SJCRH30 (cell line): ENCODE results near the gene TPD52L1. TPM values are rescaled to one million over a fixed set of nuclear protein-coding genes. Genes with fewer than 3 reads are reported as not detected.

Experiments used
- DNase-seq, 2 experiments: peaks; one replicate each; pipeline ENCODE4 v3.0.0-alpha.2; 2015 to 2020
- H3K27ac ChIP-seq: fragments of 250-450 bp; sonication (Bioruptor Pico); 2 replicates; pipeline ENCODE4 v1.5.1; 2020; ENCODE audit warnings: mild to moderate bottlenecking, moderate library complexity
- H3K27me3 ChIP-seq: fragments of 250-450 bp; sonication (Bioruptor Pico); 2 replicates; pipeline ENCODE4 v1.5.1; 2020; ENCODE audit warnings: mild to moderate bottlenecking, moderate library complexity
- H3K36me3 ChIP-seq: fragments of 250-450 bp; sonication (Bioruptor Pico); 2 replicates; pipeline ENCODE4 v1.5.1; 2020; ENCODE audit warnings: mild to moderate bottlenecking, moderate library complexity
- H3K4me1 ChIP-seq: fragments of 250-450 bp; sonication (Bioruptor Pico); 2 replicates; pipeline ENCODE4 v1.5.1; 2020; ENCODE audit warnings: mild to moderate bottlenecking, moderate library complexity
- H3K4me3 ChIP-seq: fragments of 250-450 bp; sonication (Bioruptor Pico); 2 replicates; pipeline ENCODE4 v1.5.1; 2020; ENCODE audit warnings: mild to moderate bottlenecking, moderate library complexity
- H3K9me3 ChIP-seq: fragments of 250-450 bp; sonication (Bioruptor Pico); replicated peaks from 2 replicates; pipeline ENCODE4 v1.5.1; 2020; ENCODE audit warnings: mild to moderate bottlenecking, moderate library complexity
- total RNA-seq: library from RNA; depleted of rRNA; stranded (reverse); fragments of >200 nt; shearing (Covaris generic); gene quantifications from 2 replicates; pipeline ENCODE4 v1.2.3, GENCODE V29; 2014

The TPD52L1 gene
- total RNA-seq, 1 experiment from 2014 or later = not detected

DNA sequence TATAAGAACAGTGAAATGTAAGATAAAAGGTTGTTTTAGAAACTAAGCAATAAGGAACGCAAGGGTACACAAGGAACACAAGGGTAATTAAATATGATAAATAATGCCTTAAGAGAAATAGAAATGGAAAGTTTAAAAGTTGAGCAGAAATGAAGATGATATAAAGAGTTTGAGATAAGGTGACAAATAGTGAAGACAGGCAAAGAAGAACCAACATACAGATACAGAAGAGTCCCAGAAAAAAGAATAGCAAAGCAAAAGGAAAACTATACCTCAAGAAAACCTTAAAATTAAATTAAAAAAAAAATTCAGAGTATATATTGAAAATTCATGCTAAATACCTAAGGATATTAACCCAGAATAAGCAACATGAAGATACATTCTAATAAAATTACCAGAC is 131.8 kb downstream of the TPD52L1 start:
- Histone ChIP-seq H3K27ac (no peak overlapping the region), H3K9me3 (no peaks in the 10 kb centered on the region), H3K4me3 (no peak overlapping the region), H3K36me3 (peaks cover 34% of the 10 kb centered on the region), H3K4me1 (no peaks in the 10 kb centered on the region), H3K27me3 (no peaks in the 10 kb centered on the region)
- no peak for DNase-seq

DNA sequence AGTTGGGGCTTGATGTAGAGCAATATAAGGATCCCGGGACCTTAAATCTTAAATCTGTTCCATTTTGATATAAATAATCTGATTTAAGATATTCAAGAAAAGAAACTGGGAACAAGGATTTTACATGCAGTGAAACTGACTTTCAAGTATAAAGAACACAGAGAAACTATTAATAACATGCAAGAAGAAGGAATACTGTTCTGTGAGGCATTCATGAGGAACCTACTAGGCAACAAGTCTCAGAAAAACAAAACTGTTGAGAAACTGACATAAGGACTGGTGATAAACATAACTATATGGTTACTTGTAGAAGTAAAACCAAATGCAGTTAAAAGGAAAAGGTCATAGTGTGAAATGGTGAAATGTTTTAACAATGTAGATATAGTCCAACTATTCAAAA is 132.4 kb downstream of the TPD52L1 start:
- Histone ChIP-seq H3K27ac (no peak overlapping the region), H3K9me3 (no peaks in the 10 kb centered on the region), H3K27me3 (no peaks in the 10 kb centered on the region), H3K36me3 (peaks cover 30% of the 10 kb centered on the region), H3K4me1 (no peaks in the 10 kb centered on the region), H3K4me3 (no peak overlapping the region)
- no peak for DNase-seq

DNA sequence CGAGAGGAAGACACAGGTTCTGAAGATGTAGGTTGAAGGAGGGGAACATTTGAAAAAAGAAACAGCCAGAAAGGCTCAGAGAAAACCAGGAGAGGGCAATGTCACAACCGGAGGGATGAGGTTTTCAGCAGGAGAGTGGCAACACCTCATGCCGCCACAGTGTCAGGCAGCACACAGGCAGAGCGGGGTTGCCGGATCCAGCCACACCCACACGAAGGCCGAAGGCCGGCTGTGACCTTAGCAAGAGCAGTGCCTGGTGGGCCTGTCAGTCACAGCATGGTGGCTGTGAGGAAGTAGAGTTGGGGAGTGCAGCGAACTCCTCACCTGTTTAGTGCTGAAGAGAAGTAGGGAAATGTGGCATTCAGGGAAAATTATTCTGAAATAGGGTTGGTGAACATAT is 134.1 kb downstream of the TPD52L1 start:
- Histone ChIP-seq H3K9me3 (no peaks in the 10 kb centered on the region), H3K27ac (no peak overlapping the region)
- no peak for DNase-seq

DNA sequence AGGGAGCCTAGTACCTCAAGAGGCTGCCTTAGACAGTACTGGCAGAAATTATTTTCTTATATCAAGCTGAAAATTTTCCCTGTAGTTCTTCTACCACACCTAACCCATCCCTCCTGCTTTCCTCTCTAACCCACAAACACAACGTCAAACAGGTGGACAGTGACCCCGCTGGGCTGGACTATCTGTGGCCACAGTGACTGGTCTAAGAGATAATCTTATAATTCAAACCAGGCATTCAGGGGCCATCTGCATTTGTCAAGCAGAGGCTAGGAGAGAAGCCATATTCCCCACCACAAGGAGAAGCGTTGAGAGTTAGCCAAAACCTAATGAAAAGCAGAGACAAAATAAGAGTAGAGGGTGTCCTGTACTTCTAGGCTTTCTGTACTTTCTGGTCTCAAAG is 140.0 kb downstream of the TPD52L1 start:
- Histone ChIP-seq H3K27me3 (no peaks in the 10 kb centered on the region), H3K27ac (no peak overlapping the region), H3K36me3 (peaks cover 39% of the 10 kb centered on the region)

More for the DNA sequence above, 134.1 kb downstream of the TPD52L1 start:
- Histone ChIP-seq H3K4me1 (no peaks in the 10 kb centered on the region), H3K36me3 (peaks cover 21% of the 10 kb centered on the region), H3K4me3 (no peak overlapping the region), H3K27me3 (no peaks in the 10 kb centered on the region)

DNA sequence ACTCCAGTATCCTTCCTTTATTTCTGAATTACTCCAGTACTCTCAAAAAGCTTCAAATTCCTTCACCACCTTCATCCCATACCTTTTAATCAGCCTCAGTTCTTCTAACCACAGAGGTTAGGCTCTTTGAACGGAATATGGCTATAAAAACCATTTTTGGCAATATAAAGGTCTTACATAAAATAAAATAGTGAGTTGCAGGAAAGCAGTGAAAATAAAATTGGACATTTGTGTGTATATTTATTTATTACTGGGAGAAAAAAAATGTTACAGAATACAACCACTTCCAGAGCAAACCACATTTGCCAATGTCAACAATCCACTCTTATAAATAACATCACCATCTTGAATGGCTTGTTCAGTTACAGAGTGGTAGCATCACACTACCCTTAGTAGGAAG is 140.5 kb downstream of the TPD52L1 start:
- DNase-seq = no peak
- Histone ChIP-seq H3K27ac (no peak overlapping the region), H3K4me1 (no peaks in the 10 kb centered on the region), H3K4me3 (no peak overlapping the region), H3K9me3 (no peaks in the 10 kb centered on the region), H3K36me3 (peaks cover 44% of the 10 kb centered on the region), H3K27me3 (no peaks in the 10 kb centered on the region)

More for the DNA sequence above, 140.0 kb downstream of the TPD52L1 start:
- Histone ChIP-seq H3K9me3 (no peaks in the 10 kb centered on the region), H3K4me3 (no peak overlapping the region), H3K4me1 (no peaks in the 10 kb centered on the region)
- no peak for DNase-seq

DNA sequence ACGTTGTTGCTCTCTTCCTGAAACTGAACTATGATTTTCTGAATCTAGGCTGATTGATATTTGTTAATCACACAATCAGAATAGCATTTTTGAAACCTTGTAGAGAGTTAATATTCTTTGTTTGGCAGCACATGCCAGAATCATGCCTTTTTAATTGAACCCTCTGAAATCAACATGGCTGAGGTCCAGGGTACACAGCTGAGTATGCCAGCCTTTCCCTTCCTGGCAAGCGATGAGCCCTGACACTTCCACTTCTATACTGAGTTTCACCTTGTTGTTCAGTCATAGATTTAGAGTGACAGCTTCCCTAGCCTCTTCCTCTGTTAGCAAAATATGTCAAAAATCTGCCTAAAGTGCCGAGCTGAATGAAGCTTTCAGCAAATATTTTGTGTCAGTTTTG is 141.4 kb downstream of the TPD52L1 start:
- Histone ChIP-seq H3K4me1 (no peaks in the 10 kb centered on the region), H3K9me3 (no peaks in the 10 kb centered on the region), H3K27me3 (no peaks in the 10 kb centered on the region), H3K27ac (no peak overlapping the region), H3K36me3 (peaks cover 52% of the 10 kb centered on the region), H3K4me3 (no peak overlapping the region)
- no peak for DNase-seq

DNA sequence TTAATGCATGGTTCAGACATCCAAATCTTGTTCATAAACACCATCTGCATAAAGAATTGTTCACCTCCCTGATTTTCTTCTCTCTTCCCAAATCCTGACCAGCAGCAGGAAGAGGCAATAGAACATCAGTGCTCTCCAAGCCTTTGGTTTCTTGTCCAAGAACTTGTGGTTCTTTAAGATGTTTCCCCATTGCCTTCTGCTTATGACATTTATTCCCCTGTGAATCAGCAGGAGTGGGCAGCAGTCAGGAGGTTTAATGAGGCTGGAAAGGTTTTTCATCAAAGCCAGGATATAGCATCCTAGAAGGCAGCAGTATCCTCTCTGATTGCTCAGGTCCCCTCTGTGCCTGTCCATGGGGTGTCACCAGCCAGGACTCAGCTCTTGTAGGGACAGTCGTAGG is 142.9 kb downstream of the TPD52L1 start:
- Histone ChIP-seq H3K36me3 (peaks cover 46% of the 10 kb centered on the region), H3K9me3 (no peaks in the 10 kb centered on the region), H3K27ac (no peak overlapping the region), H3K4me1 (no peaks in the 10 kb centered on the region), H3K27me3 (no peaks in the 10 kb centered on the region), H3K4me3 (no peak overlapping the region)
- no peak for DNase-seq

DNA sequence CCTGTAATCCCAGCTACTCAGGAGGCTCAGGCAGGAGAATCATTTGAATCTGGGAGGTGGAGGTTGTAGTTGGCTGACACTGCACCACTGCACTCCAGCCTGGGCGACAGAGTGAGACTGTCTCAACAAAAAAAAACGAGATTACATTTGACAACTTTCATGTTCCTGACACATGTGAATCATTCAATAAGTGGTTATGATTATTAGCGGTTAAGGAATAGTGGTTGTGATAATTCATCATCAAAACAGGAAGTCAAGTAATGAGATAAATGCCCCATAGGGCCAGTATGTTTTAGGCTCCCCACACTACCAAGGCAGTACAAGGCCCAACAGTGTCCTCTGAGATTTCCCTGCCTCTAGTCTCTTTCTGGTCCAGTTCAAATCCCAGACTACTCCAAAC is 145.7 kb downstream of the TPD52L1 start:
- DNase-seq = no peak
- Histone ChIP-seq H3K4me3 (no peak overlapping the region), H3K36me3 (peaks cover 46% of the 10 kb centered on the region), H3K27ac (no peak overlapping the region), H3K9me3 (no peaks in the 10 kb centered on the region), H3K4me1 (no peaks in the 10 kb centered on the region), H3K27me3 (no peaks in the 10 kb centered on the region)

DNA sequence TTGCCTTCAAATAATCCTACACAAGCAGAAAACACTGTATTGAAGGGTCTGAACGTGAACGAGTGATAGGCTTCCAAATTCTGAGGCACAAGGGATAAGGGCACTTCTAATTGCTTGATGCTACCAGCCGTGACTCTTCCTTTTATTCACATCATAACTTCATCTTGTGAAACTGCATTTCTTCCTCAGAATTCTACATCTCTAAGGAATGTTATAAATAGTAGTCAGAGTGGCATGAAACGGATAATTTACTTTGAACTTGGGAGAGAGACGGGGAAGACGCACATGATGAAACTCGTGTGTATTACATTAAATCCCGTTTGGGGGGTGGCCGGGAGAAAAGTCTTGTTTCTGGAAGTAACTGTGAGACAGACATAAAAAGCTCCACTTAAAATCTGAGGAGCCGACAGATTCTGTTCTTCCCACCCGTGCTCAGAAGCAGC is 147.4 kb downstream of the TPD52L1 start:
- peak in 1 of 2 experiments; percentile 34 for DNase-seq

DNA sequence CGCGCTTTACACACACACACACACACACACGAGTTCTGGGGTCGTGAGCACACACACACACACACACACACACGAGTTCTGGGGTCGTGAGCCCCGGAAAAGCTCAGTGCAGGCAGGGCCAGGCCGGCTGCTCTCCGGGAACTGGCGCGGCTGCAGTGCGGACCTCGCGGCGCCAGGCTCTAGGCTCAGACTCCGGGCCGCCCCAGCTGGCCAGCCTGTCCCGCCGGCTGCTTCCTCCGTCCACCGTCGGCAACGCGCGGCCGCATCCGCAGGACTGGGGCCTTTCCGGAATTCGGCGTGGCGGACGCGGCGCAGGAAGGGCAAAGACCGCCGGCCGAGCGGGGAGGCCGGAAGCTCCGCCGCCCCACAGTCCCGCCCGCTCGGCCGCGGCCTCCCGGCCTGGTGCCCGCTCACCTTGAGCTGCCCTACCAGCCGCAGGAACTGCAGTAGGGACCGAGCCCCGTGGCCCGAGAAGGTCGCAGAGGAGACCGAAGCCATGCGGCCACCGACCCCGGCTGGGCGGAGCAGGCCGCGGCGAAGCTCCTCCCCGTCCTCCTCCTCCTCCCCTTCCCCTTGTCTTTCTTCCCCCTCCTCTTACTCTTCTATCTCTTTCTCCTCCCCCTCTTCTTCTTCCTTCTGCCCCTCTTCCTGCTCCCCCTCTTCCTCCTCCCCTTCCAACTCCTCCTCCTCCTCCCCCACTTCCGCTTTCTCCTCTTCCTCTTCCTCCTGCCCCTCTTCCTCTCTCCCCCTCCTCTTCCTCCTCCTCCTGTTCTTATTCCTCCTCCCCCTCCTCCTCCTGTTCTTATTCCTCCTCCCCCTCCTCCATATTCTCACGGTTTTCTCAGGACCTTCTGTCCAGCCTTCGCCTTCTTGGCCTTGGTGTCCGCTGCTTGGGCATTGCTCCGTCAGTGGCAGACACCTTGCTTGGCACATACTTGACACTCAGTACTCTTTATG is 148.1 kb downstream of the TPD52L1 start, which contains the start of gene HDDC2:
HDDC2 (minus strand) TSS at position 533 of the 957 bp plus-strand sequence; CDS start at position 498, 35 bp downstream.
- H3K9me3 ChIP-seq = no peaks in the 10 kb centered on the region
- H3K27ac ChIP-seq = peak within 1 kb of the TSS; percentile 80
- peak; percentile 73 to 79 for DNase-seq

More for the DNA sequence above, 147.4 kb downstream of the TPD52L1 start:
- Histone ChIP-seq H3K27me3 (no peaks in the 10 kb centered on the region), H3K4me1 (no peaks in the 10 kb centered on the region), H3K9me3 (no peaks in the 10 kb centered on the region), H3K27ac (peak overlapping the region; percentile 80), H3K4me3 (peak overlapping the region; percentile 94), H3K36me3 (peaks cover 35% of the 10 kb centered on the region)

DNA sequence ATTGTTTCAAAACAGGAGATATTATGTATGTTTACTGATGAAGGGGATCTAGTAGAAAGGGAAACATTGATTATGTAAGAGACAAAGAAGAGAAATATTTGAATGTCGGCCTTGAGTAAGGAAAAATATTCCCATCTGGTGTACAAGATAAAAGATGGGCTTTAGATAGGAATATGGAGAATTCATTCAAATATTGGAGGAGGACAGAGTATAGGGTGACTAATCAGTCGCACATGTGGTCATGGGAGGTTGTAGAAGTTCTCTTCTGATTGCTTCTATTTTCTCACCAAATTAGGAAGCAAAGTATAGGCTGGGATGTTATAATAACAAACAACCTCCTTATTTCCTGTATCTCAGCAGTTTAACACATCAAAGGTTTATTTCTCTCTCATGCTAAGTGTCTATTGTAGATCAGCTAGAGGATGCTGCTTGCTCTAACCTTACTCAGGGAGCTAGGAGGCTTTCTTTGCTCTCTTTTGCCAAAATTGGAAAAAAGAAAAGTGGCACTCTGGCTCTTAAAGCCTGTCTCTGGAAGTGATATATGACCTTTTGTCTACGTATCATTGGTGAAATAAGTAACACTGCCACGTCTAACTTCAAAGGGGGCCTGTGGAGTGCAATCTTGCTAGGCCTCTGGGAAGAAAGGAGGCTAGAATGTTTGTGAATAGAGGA is 149.4 kb downstream of the TPD52L1 start:
- DNase-seq = no peak
- H3K36me3 ChIP-seq = peaks cover 20% of the 10 kb centered on the region
- no peaks in the 10 kb centered on the region for H3K9me3 ChIP-seq
- peaks cover 8% of the 10 kb centered on the region for H3K4me1 ChIP-seq
- H3K4me3 ChIP-seq = no peak overlapping the region
- H3K27ac ChIP-seq = no peak overlapping the region
- no peaks in the 10 kb centered on the region for H3K27me3 ChIP-seq

More for the DNA sequence above, 148.1 kb downstream of the TPD52L1 start, which contains the start of gene HDDC2:
- peaks cover 31% of the 10 kb centered on the region for H3K36me3 ChIP-seq
- peak within 1 kb of the TSS; percentile 94 for H3K4me3 ChIP-seq
- no peaks in the 10 kb centered on the region for H3K27me3 ChIP-seq
- H3K4me1 ChIP-seq = no peaks in the 10 kb centered on the region

DNA sequence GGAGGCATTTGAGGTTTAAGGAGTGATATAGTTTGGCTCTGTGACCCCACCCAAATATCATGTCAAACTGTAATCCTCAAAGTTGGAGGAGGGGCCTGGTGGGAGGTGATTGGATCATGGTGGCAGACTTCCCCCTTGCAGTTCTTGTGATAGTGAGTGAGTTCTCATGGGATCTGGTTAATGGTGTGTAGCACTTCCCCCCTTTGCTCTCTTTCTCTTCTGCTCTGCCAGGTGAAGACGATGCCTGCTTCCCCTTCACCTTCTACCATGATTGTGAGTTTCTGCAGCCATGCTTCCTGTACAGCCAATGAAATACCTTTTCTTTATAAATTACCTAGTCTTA is 149.9 kb downstream of the TPD52L1 start:
- DNase-seq = no peak

DNA sequence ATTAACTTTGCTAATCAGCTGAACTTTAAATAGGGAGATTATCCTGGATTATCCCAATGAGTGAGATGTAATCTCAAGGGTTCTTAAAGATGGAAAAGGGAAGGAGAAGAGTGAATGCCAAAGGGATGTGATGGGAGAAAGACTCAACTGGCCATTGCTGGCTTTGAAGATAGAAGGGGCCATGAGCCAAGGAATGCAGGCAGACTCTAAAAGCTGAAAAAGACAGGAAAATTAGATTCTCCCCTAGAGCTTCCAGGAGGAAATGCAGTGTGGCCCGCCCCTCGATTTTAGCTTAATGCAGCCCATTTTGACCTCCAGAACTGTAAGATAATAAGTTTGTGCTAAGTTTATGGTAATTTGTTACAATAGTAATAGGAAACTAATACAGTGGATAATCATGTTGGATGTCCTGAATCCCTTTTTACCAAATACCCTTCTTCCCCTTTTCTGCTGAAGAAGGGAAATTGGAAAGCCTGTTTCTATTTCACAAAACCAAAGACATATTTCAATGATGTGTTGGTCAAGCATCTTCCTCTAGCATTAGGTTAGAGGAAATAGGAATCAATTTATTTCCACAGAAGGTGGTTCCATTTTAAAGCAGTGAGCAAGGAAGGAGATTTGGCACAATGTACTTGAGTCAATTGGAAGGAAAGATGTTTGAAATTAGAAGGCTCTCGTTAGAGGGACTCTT is 151.5 kb downstream of the TPD52L1 start:
- no peaks in the 10 kb centered on the region for H3K36me3 ChIP-seq
- no peak for DNase-seq
- H3K27ac ChIP-seq = no peak overlapping the region
- H3K4me1 ChIP-seq = peaks cover 8% of the 10 kb centered on the region
- no peaks in the 10 kb centered on the region for H3K9me3 ChIP-seq
- no peak overlapping the region for H3K4me3 ChIP-seq
- H3K27me3 ChIP-seq = no peaks in the 10 kb centered on the region

More for the DNA sequence above, 149.9 kb downstream of the TPD52L1 start:
- no peak overlapping the region for H3K4me3 ChIP-seq
- H3K36me3 ChIP-seq = peaks cover 15% of the 10 kb centered on the region
- H3K9me3 ChIP-seq = no peaks in the 10 kb centered on the region
- peaks cover 8% of the 10 kb centered on the region for H3K4me1 ChIP-seq
- H3K27ac ChIP-seq = no peak overlapping the region
- H3K27me3 ChIP-seq = no peaks in the 10 kb centered on the region

DNA sequence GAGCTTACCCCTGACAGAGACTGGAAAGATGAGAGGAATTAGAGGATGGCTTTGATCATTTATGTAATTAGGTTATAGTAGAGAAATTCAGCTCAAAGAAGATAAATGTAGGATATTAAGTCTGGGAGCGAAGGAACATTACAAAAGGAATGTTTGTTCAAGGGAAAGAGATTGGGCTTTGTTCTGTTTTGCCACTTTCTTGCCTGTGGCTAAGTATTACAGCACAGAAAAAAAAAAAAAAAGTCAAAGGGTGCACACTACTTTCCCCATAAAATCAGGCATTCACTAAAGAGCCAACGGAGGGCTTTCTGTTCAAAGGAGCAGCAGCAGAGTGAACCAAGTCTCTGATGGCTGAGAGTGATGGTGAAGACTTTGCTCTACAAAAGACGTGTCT is 153.2 kb downstream of the TPD52L1 start:
- Histone ChIP-seq H3K36me3 (no peaks in the 10 kb centered on the region), H3K4me3 (no peak overlapping the region), H3K4me1 (peaks cover 8% of the 10 kb centered on the region), H3K27ac (no peak overlapping the region), H3K9me3 (no peaks in the 10 kb centered on the region), H3K27me3 (no peaks in the 10 kb centered on the region)
- no peak for DNase-seq
